OCI-M2 (cell line): ENCODE data around the gene MYCBP.
"Not testable (repeated sequence)": the region's sequence is repeated elsewhere in the genome, so short reads cannot be mapped to it uniquely, and the experiment has no call there.

Source experiments
- DNase-seq: peaks from one replicate; lab custom pipeline; 2025; ENCODE audit not compliant: unreplicated experiment; lab: John Stamatoyannopoulos, UW

MYCBP gene, protein sequence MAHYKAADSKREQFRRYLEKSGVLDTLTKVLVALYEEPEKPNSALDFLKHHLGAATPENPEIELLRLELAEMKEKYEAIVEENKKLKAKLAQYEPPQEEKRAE

DNA sequence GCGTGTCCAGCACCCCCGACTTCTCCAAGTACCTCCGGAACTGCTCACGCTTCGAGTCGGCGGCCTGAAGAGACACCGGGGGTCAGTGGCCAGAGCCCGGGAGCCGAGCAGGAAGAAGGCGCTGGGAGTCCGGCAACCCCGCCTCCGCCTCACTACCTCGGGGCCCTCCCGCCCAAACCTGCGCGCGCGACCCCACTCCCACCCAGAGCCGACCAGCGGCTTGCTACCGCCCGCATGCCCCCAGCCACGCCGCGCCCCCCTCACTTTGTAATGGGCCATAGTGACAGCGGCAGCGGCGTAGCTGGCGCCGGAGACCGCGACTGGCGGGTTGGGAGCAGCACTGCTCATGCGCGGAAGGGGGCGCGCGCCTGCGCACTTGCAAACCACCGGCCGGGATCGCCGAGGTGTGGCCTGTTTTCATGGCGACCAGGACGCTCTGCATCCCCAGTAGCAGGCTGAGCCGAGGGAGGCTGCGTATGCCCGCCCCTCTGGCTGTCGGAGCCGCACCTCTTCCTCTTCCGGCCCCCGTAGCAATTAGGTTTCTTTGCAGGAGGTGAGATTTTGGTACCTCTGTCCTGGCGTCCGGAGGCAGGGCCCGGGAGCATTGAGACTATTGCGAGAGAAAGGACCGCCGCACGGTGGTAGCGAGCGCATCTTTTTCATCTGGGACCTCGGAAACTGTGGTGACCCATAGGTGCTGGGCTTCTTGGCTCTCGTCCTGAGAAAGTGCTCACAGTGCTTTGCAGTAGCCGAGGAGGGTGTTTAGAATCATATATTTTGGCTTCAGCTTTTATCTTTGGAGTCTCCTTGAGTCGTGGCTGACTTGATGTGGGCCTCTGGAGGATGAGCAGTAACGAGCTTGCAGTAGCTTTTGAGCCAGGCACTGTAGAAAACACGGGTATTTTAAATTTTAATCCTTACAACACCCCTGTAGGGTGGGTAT, at the start of gene MYCBP:
Gene MYCBP, minus strand, starts transcription at position 322 of the 943 bp plus-strand sequence. Its CDS starts 43 bp downstream, at position 279.
- DNase-seq: peak; percentile 55

DNA sequence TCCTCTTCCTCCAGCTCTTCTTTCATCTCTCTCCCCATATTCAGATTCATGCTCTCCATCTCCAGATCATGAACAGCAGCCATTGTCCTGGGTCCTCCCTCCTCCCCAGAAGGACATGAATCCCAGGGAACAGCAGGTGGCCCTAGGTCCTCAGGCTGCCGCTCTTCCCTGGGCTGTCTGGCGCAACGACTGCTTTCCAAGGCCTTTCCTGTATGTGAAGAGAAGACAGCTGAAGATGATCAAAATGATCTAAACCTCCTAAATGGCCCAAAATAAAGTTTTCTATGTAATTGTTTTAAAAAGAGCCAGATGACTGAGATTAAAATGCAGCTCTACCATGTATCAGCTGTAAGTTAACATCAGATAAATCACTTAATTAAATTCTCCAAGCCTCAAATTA, 46.0 kb upstream of the MYCBP start:
- no peak for DNase-seq

DNA sequence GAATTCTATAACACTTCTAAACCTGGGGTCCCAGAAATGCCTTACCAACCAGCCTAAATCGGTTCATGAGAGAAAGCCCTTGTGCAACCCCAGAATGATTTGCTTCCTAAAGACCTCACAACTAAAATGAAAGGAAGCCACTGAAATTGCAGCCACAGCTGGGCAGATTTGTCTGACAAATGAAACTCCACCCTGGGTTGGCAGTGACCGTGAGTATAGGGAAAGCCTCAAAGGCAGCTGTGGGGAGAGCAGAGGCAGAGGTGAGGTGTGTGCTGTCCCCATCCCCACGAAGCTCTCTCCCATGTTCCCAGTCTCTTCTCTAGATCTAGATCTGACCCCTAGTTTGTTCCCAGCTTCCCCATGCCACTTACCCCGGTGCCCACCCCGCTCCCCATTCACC, 45.4 kb upstream of the MYCBP start:
- DNase-seq: no peak

DNA sequence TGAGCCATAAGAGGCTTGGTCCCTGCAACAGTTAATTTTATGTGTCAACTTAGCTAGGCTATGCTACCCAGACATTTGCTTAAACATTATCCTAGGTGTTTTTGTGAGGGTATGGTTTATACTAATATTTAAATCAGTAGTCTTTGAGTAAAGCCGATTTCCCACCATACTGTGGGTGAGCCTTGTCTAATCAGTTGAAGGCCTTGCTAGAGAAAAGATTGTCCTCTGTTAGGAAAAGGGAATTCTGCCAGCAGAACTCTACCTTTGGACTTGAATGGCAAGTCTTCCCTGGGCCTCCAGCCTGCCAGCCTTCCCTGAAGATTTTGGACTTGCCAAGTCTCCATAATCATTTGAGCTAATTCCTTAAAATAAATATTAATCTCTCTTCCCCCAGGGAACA, 44.6 kb upstream of the MYCBP start:
- no peak for DNase-seq

DNA sequence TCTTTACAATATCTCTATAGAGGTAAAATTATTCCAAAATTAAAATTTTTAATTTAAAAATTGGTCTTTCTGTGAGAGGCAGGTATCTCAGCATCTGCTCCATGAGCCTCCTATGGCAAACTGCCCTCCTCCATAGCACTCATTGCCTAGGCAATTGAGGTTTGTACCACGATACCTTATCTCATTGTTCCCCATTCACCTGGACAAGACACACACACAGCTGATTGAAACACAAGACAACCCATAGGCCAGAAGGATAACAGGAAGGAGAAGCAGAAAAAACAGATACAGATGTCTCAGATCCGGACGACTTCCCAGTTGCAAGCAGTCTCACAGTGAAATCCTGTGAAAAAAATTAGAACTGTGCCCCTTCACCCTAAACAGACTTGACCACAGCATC, 44.2 kb upstream of the MYCBP start:
- DNase-seq: no peak

DNA sequence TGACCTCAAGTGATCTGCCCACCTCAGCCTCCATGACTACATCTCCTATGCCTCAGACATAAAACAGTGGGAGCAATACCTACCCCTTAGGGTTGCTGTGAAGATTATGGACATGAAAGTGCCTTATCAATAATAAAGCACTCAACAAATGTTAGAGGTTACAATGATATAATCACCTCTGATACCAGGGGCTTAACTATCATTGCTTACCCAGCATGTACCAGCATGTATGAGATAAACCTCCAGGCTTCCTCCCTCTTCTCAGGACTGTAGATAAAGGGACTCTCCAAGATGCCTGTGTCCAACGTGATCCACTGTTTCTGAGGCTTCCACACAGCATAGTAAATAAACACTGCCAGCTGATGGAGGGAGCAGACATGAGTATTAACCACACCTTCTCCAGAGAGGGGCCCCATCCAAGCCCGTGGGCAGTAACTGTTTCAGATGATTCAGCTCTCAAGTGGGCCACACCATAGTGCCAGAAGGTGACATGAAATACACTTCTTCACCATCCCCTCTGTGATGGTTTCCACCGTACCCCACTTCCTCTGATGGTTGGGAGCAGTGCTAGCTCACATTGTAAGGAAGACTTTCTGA, 42.3 kb upstream of the MYCBP start:
- peak; percentile 70 for DNase-seq

DNA sequence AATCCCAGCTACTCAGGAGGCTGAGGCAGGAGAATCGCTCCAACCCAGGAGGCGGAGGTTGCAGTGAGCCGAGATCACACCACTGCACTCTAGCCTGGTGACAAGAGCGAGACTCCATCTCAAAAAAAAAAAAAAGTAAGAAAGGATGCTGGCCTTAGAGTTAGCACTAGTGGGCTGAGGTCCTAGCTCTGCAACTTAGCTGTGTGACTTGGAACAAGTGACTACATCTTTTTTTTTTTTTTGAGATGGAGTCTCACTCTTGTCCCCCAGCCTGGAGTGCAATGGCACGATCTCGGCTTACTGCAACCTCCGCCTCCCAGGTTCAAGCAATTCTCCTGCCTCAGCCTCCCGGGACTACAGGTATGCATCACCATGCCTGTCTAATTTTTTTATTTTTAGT, 41.8 kb upstream of the MYCBP start:
- DNase-seq: not testable (repeated sequence)

DNA sequence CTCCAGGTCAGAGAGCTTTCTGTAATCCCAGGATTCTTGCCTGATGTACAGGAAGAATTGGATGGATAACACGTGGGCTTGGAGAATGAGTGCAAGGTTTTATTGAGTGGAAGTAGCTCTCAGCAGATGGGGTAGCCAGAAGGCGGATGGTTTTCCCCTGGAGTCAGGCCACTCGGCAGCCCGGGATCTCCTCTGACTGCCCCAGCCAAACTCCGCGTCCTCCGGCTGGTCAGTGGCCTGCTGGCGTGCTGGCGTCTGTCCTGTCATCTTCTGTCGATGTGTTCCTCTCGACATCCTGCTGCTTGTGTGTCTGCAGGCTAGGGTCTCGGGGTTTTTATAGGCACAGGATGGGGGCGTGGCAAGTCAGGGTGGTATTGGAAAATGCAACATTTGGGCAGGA, 35.7 kb upstream of the MYCBP start:
- DNase-seq: no peak

DNA sequence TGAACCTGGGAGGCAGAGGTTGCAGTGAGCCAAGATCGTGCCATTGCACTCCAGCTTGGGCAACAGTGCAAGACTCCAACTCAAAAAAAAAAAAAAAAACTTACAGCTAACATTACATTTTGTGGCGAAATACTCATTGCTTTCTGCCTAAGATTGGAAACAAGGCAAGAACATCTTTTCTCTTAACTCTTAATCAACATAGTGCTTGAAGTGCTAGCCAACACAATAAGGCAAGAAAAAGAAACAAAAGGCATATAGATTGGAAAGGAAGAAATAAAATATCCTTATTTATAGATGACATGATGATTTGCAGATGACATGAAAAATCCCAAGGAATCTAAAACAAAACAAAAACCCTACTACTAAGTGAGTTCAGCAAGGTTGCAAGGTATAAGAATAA, 32.8 kb upstream of the MYCBP start:
- DNase-seq: no peak

DNA sequence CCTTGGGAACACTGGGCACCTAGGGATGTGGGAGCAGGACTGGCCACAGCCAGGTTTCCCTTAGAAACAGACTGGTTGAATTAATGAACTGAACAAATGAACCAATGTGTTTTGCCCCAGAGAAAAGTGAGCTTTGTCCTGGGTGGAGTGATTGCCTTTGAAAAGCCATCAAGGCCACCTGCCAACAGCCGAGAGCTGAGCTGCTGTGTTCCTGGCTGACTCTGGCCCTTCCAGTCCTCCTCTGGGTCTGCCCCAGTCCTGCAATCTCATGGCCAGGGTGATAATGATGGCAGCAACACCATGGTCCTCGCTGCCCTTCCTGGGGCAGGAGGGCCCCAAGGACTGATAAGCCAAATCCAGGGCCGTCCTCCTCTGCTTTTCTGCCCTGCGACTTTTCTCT, 26.4 kb upstream of the MYCBP start:
- DNase-seq: no peak

DNA sequence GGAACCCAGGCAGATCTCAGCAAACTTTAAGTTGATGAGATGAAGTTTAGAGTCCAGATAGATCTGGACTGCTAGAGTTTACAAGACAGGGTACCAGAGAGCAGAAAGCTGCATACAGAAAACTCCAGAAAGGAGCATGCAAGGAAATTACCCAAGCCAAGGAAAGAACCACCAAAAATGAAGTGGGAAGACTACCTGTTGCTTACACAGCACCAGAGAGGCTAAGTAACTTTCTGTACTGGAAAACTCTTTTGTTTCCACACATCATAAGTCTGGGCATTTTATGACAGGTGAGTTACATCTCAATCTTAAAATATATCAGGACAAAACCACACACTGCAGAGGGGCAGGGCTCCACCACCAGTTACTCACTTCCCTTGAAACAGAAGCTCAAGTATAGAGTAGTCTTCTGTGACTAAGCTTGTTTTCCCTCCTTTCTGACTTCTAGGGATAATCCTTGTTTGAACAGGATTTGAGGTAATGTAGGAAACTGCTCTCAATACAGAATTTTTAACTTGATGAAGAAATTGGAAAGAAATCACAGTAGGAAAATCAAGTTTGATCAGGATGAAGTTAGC, 25.6 kb upstream of the MYCBP start:
- no peak for DNase-seq

DNA sequence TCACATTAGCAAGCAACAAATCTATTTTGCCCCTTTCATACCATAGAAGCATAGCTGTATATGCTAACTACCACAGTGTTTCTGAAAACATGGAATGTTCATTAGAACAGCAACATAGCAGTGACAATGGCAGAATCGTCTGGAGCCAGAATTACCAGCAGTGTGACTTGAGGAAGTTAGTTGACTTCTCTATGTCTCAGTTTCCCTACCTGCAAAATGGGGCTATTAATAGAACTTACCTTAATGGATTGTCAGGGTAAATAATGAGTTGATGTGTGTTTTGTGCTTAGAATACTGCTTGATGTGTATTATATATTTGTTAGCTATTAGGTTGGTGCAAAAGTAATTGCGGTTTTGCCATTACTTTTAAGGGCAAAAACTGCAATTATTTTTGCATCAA, 23.0 kb upstream of the MYCBP start:
- no peak for DNase-seq

DNA sequence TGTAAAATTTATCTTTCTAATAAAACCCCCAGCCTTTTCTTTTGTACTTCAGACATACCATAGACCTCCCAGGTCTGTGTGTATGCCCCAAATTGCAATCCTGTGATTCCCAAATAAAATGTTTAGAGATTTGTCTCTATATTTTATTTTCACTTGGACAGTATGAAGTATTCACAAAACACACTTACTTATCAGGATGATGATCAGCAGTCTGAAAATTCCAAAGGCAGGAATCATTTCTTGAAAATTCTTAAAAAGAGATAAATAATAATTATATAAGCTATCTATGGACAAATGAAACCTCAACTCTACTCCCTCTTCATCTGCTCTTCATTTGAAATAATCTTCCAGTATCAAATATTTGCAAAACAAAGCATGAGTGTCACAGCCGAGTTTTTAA, 19.8 kb upstream of the MYCBP start:
- DNase-seq: no peak

DNA sequence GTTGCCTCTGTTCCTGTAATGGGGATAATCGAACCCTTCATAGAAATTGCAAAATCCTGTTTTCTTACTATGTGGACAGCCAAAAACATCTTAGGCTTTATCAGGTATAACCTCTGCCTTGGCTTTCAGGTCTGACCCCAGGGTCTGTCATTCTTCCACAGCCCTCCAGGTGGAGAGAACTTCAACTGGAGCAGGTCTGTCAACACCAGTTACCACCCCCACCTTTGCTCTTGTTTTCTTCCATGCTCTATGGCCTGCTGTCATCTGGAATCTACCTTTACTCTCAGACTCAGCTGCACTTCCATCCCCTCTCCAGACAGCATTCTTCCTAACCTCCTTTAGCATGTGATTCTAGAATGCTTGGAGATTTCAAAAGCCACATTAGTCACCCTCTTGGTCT, 18.6 kb upstream of the MYCBP start:
- DNase-seq: no peak

DNA sequence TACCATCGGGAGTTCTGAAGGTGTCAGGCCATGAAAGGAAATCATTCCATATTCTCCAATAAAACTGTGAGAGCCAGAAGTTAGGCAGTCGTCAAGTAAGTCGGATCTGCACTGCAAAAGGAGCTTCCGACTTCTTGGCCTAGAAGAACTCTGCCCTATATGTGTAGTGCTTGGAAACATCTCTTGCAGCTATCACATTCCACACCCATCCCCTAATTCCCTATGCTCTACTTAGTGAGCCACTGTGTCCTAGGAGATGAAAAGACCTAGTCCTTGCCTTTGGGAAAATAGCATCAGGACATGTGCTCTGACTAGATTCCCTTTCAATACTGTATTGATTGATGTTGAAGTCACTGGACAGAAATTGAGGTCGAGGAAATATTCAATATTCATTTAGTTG, 16.4 kb upstream of the MYCBP start:
- DNase-seq: no peak

DNA sequence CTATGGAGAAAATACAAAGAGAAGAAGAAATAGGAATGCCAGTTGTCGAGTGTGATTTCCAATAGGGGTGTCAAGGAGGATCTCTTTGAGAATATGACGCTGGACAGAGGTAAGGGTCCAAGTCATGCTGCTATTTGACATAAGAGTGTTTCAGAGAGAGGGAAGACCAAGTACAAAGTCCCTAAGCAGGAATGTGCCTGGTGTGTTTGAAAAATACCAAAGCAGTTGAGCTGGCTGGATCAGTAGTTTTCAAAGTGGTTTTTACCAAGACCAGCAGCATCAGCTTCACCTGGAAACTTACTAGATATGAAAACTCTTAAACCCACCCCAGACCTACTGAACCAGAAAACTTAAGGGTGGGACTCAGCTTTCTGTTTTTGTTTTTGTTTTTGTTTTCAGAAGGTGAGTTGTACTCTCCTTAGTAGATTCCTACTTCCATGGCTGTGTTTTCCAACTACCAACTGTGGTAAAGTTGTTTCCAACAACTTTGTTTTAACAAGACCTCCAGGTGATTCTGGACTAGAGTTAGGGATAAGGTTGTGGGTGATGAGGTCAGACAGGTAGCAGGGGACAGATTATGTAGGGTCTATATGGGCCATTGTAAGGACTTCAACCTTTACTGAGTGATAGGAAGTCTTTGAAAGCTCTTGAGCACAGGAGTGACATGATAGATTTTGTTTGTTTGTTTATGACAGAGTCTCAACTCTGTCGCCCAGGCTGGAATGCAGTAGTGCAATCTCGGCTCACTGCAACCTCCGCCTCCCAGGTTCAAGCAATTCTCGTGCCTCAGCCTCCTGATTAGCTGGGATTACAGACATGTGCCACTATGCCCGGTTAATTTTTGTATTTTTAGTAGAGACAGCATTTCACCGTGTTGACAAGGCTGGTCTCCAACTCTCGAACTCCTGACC, 15.5 kb upstream of the MYCBP start:
- no peak for DNase-seq

DNA sequence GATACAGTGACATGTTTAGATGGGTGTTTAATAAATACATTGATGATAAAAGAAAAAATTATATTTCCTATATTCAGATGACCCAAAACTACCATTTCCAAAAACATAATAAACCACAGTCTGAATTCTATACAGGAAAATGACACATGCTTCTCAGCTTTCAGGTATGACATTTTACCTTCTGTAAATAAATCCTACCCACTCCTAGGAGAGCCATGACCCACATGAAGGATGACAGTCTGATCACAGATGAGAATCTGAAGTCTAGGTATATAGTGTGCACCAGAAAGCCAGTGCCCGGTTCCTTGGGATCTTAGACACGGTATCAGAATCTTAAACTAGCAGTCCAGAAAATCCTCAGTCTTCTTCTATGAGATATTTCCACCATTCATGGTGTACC, 11.9 kb upstream of the MYCBP start:
- DNase-seq: no peak

DNA sequence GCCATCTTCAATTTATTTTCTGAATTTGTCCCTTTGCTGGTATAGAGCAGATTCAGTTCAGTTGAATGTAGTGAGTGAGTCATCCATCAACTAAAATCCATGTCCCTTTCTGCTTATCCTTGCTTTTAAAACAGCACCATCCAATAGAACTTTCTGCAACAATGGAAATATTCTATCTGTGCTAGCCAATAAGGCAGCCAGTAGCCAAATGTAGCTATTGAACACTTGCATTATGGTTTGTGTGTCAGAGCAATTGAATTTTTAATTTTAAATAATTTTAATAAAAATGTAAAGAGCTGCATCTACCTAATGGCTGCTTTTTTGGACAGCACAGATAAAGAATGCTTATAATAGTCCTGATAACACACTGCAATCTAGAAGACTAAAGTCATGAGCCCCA, 8.3 kb upstream of the MYCBP start, which contains the start of gene GJA9:
Gene GJA9, minus strand, starts transcription at position 101 of the 400 bp plus-strand sequence. CDS start 5,489 bp downstream, outside the sequence.
- no peak for DNase-seq

DNA sequence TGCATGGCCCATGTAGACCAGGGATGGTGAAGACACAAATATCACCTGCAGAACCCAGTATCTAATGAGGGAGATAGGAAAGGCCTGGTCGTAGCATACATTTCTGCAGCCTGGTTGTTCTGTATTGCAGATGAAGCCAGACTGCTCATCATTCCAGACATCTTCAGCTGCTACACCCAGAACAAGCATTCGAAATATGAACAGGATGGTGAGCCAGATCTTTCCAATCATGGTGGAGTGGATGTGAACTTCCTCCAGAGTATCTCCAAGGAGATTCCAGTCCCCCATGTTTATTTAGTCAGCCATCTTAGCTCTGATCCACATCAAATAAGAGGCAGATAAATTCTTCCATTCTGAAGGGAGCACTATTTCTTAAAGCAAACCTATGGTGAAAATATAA, 2.7 kb upstream of the MYCBP start:
- no peak for DNase-seq

DNA sequence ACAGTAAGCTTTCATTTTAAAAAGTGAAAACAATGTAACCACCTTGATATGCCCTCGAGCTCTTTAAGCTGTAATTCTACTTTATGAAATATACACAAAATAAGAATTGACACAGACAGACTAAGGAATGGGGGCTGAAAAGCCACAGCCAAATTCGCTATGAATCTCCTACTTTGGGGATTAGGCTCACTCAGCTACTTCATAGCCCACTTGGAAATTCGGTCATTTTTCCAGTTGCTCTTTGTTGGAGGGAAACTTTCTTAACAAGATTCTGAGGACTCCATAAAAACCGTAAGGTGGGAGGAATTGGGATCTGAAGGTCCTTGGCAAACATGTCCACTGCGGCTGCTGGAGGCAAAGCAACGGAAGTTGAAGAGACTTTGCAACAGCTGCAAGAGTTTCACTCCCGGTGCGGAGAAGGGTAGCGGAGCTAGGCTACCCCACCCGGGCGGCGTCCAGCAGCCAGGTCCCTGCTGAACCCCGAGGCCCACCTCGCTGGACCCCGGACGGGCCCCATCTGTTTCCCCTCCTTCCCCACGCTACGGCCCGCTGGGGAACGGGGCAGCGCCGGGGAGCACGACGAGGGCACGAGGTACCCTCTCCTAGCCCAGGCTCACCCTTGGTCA, 634 bp downstream of the MYCBP start:
- DNase-seq: no peak
